Right ventricle myocardium superior (tissue), 1 donor: ENCODE measurements around the gene IQCH. TPM values are rescaled to one million over a fixed set of nuclear protein-coding genes. Genes with fewer than 3 reads are reported as not detected.

Experiments used
- ATAC-seq: fragments of 200-7000 bp; cut with Tn5 transposase; one replicate; pipeline ENCODE4 v1.9.1; 2020; ENCODE audit warnings: mild to moderate bottlenecking; ENCODE audit not compliant: poor library complexity
- DNase-seq: peaks from one replicate; pipeline ENCODE4 v3.0.0-alpha.2; 2020
- intact Hi-C: fragments of 100-400 bp; cut with DNase I; formaldehyde crosslinking; loops from one replicate; pipeline ENCODE4 v1.11.2; 2022
- total RNA-seq: library from RNA; stranded (reverse); fragmentation: NEBNext Ultra II Directional; extraction: Animal tissue kit (Norgen Biotek cat#: 25700); gene quantifications from one replicate; pipeline ENCODE4 v1.2.1, GENCODE V29; 2021
- donor health status: DM: no; HTN: yes; CAD: no; lungs with severe emphysema.

The IQCH gene
- total RNA-seq, 1 donor from 2014 or later: 1.6 TPM

DNA sequence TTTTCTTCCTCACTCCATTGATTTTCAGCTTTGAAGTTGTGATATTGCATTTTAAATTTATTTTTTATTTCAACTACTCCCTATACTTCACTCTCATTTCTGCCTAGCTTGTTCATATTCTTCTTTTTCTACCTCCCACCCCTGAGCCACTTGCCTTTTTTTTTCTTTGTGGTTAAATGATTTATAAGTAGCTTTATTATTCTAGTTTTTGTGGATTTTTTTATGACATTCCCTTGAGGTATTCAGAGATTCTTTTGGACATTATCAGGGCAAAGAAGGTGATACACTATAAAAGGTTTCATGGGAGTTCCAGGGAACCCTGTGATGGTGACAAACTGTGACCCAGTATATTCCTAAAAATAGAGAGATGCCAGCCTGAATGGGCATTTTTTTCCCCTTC is 269.6 kb downstream of the IQCH start:
- no peak for DNase-seq
- no peak for ATAC-seq
- intact Hi-C loops: no loop called here

DNA sequence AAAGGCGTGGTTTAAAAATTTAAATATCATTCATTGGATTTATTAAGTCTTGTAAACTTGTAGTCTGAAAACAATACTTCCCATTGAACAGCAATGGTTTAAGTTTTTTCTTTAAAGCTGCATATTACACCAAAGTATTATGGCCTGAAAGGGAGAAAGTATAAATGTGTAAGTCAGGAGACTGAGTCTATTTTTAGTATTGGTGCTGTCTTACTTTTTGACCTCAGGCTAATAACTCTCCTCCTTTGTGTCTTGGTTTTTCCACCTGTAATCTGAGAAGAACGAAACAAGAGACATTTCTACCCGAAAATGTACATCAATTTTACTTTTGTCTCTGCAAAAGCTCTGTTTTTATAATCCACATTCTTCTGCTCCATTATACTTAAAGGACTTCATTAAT is 273.9 kb downstream of the IQCH start:
- intact Hi-C loops: no loop called here
- ATAC-seq (no peak), DNase-seq (no peak)

- no peak for DNase-seq
- intact Hi-C loops: no loop called here
- no peak for ATAC-seq
Observed at GRCh38 chr15:67531379-67531914, 276.9 kb downstream of the IQCH start.

DNA sequence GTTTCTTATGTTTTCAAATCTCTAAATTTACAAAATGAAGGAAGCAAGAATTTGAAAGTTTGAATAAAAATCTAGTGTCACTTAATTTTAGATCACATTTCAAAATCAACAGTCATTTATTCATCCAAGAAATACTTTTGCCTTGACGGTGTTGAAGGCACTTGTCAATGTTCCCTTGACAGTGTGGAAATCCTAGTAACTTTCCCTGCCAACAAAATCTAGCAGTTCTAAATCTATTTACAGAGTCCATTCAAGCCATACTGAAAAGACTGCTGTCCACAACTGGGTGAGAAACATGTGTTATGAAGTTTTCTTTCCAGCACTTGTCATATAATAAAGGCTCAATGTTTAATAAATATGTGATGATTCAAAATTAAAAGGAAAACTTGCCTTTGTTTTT is 279.3 kb downstream of the IQCH start:
- ATAC-seq (no peak), DNase-seq (no peak)
- intact Hi-C loops: no loop called here

DNA sequence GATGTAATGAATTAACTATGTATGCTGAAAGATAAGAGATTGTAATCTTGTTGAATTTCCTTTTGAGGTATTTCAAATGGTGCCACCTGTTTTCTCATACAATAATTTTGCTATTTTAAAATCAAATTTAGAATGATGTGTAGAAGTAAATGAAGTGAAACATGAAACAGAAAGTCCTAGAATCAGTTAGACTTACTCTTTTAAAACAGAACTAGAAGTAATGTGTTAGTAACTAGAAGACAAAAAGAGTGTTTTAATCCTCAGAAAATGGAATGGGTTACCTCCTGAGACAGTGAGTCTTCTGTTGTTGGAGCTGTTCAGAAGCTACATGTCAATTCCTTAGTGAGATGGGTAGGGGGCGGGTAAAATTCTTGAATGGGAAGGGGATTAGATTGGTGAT is 279.8 kb downstream of the IQCH start:
- no peak for ATAC-seq
- no peak for DNase-seq
- intact Hi-C loops: no loop called here

GRCh38 chr15:67537771-67538170 is 283.2 kb downstream of the IQCH start:
- no peak for DNase-seq
- intact Hi-C loops: no loop called here
- no peak for ATAC-seq

GRCh38 chr15:67542420-67543347 is 288.1 kb downstream of the IQCH start, which contains the start of gene MAP2K5:
Gene MAP2K5 (plus strand): TSS chr15:67542703. CDS start chr15:67543336, 633 bp downstream.
- intact Hi-C loops: no loop called here
- peak; percentile 98 for ATAC-seq

DNA sequence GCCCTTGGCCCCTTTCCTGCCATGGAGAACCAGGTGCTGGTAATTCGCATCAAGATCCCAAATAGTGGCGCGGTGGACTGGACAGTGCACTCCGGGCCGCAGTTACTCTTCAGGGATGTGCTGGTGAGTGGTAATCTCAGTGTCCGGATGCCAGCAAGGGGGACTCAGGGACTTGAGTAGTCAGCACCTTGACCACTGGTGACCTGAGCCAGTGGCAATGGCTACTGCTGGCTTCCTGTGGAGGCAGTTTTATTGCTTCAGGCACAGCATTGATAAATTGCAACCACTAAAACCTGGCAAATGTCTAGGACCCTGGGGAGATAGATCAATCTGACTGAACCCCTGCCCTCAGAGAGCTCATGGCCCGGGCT is 288.7 kb downstream of the IQCH start:
- peak; percentile 16 for ATAC-seq
- intact Hi-C loops: no loop called here
- no peak for DNase-seq

More at GRCh38 chr15:67542420-67543347, 288.1 kb downstream of the IQCH start, which contains the start of gene MAP2K5:
- peak; percentile 94 for DNase-seq

DNA sequence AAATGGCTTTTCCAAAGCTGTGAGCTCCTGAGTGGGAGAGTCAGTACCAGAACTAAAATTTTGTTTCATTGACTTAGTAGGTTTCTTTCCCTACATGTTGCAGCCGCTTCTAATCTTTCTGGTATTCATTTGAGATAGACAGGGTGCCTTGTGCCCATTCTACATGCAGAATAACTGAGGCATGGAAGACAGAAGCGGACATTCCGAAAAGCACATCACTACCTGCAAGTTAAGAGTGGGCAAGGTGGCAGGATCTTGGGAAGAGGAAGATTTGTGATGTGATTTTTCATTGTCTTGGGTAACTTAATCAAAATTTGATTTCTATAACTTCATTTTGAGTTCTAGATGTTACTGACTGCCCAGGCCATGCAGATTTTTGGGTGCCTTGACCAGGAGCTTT is 289.9 kb downstream of the IQCH start:
- intact Hi-C loops: no loop called here
- DNase-seq (no peak), ATAC-seq (no peak)

DNA sequence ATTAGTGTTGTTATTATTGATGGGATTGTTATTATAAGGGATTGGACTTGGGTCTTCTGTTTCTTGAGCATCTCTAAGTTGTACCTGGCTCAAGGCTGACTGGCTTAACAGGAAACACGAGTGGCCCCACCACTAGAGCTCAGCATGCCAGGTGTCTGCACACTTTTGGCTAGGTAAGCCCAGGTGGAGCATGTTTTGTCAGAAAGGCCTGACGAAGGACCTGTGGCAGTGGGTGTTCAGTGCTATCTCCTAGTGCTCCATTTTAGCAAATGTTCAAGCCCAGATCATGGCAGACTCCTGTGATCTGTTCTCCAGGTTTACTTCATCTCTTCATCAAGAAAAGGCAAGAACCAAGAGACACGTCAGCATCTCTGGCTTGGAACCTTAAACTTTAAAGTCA is 291.3 kb downstream of the IQCH start:
- ATAC-seq (no peak), DNase-seq (no peak)
- intact Hi-C loops: no loop called here

- DNase-seq (no peak), ATAC-seq (no peak)
- intact Hi-C loops: no loop called here
Observed at GRCh38 chr15:67547064-67547463, 292.5 kb downstream of the IQCH start.

GRCh38 chr15:67547836-67548235 is 293.2 kb downstream of the IQCH start:
- no peak for ATAC-seq
- intact Hi-C loops: no loop called here
- DNase-seq: no peak

DNA sequence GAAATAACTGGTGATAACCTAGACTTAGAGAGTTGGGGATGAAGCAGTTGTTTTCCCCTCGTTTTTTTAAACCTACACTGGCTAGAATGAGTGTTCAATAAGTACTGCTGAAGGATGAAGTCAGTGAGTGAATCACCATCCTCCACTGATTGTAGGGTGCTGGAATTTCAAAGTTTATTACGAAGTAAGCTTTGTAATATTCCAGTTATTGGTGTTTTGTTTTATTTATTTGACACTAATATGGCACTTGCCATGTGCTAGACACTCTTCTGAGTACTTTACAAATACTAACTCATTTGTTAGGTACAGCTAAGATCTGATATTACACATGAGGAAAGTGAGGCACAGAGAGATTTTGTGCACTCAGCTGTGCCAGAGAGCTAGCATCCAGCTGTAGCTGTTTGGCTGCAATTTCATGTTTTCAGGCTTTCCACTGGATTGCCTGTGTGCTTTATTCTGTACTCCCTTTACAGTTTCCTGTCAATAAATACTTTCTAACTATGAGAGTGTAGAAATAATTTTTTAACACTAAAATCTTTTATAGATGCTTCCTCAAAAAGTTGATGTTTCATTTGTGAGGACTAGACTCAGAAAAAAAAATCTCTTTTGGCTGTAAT is 293.8 kb downstream of the IQCH start:
- intact Hi-C loops: no loop called here
- DNase-seq (no peak), ATAC-seq (peak; percentile 53)

DNA sequence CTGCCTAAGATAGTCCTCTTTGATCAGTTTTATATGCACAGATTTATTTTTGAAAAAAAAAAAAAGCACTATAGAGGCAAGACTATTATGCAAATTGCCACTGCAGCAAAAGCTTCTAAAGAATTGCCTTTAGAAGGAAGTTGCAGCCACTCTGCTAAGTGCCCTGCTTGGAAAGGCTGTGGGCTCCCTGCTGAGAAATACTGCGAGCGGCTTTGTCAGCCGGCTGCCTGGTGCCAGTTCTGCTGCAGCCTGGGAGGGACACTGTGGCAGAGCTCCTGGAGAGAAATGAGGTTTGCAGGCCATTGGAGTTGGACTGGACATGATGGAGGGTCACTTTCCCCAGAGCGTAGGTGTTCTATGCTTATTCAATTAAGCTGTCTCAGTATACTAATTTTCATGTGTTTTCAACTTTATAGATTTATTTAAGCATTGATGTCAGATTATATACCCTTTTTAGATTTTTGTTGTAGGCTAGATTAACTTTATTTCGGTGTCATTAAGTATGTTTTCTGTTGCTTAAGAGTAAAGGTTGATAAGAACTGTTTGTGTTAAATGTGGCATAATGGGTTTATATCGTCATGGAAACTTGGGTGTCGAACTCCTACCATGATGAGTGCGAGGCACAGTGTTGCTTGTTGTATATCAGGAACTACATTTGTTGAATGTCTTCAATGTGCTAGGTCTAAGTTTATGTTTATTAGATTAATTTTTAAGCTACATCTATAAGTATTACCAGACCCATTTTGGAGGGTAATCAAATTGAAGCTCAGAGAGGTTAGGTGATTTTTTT is 294.5 kb downstream of the IQCH start:
- DNase-seq (peak; percentile 44), ATAC-seq (peak; percentile 83)
- intact Hi-C loops: no loop called here

- ATAC-seq (no peak), DNase-seq (no peak)
- intact Hi-C loops: no loop called here
Observed at GRCh38 chr15:67549736-67550135, 295.1 kb downstream of the IQCH start.

DNA sequence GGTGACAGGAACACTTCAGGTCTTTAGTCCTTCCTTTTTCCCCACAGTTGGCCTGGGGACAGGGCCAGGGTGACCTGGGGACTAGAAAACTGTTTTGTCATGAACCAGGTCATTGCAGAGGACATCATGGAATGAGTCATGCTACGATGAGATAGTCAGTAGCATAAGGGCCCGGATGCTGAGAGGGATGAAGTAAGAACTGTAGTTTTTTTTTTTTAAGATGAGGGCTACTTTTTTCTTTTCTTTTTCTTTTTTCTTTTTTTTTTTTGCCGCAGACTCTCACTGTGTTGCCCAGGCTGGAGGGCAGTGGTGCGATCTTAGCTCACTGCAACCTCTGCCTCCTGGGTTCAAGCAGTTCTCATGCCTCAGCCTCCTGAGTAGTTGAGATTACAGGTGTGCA is 295.9 kb downstream of the IQCH start:
- intact Hi-C loops: no loop called here
- no peak for DNase-seq
- peak; percentile 61 for ATAC-seq

- DNase-seq (no peak), ATAC-seq (no peak)
- intact Hi-C loops: no loop called here
Observed at GRCh38 chr15:67551207-67551743, 296.7 kb downstream of the IQCH start.
